Activated T-cell treated with anti-CD3 and anti-CD28 coated beads, Interleukin-2, amount 50 U/mL, for 1 hour (primary cell): ENCODE results near the gene JAKMIP1.

Experiments used
- DNase-seq: peaks from one replicate; pipeline ENCODE4 v3.0.0-alpha.2; 2020

The JAKMIP1 gene

GRCh38 chr4:6199422-6199921 is 877 bp downstream of the JAKMIP1 start:
- peak; percentile 42 for DNase-seq

- no peak for DNase-seq
Observed at GRCh38 chr4:6198768-6199421, 1.5 kb downstream of the JAKMIP1 start.

- DNase-seq, result peak; percentile 34
Observed at GRCh38 chr4:6198278-6198677, 2.1 kb downstream of the JAKMIP1 start.

GRCh38 chr4:6197433-6198174 is 2.7 kb downstream of the JAKMIP1 start:
- DNase-seq, result no peak

GRCh38 chr4:6196871-6197270 is 3.5 kb downstream of the JAKMIP1 start:
- DNase-seq, result no peak

- DNase-seq, result no peak
Observed at GRCh38 chr4:6196324-6196723, 4.0 kb downstream of the JAKMIP1 start.

- no peak for DNase-seq
Observed at GRCh38 chr4:6195602-6196319, 4.6 kb downstream of the JAKMIP1 start.

GRCh38 chr4:6194458-6195195 is 5.7 kb downstream of the JAKMIP1 start:
- no peak for DNase-seq

- DNase-seq, result no peak
Observed at GRCh38 chr4:6193399-6193798, 7.0 kb downstream of the JAKMIP1 start.

- DNase-seq, result no peak
Observed at GRCh38 chr4:6192245-6192644, 8.1 kb downstream of the JAKMIP1 start.

GRCh38 chr4:6191448-6192130 is 8.8 kb downstream of the JAKMIP1 start:
- no peak for DNase-seq

GRCh38 chr4:6190486-6190885 is 9.9 kb downstream of the JAKMIP1 start:
- no peak for DNase-seq

- no peak for DNase-seq
Observed at GRCh38 chr4:6189511-6189910, 10.8 kb downstream of the JAKMIP1 start.

GRCh38 chr4:6188687-6189305 is 11.6 kb downstream of the JAKMIP1 start:
- no peak for DNase-seq

- no peak for DNase-seq
Observed at GRCh38 chr4:6184169-6184568, 16.2 kb downstream of the JAKMIP1 start.

- DNase-seq, result no peak
Observed at GRCh38 chr4:6183740-6184139, 16.6 kb downstream of the JAKMIP1 start.

- no peak for DNase-seq
Observed at GRCh38 chr4:6182376-6183280, 17.7 kb downstream of the JAKMIP1 start.

GRCh38 chr4:6180841-6181631 is 19.3 kb downstream of the JAKMIP1 start:
- no peak for DNase-seq

- DNase-seq, result no peak
Observed at GRCh38 chr4:6179362-6179761, 21.0 kb downstream of the JAKMIP1 start.

- DNase-seq, result no peak
Observed at GRCh38 chr4:6178757-6179156, 21.6 kb downstream of the JAKMIP1 start.
